RWPE2 (cell line): ENCODE data around the gene NFIL3.

Experiments
- ATAC-seq: fragments of 200-7000 bp; cut with Tn5 transposase; 3 replicates; pipeline ENCODE4 v1.9.1; 2021; ENCODE audit warnings: low read depth
- DNase-seq: peaks from one replicate; pipeline ENCODE4 v3.0.0-alpha.2; 2020; ENCODE audit warnings: low spot score
- H3K27ac ChIP-seq: fragments of 450-650 bp; 2 replicates; pipeline ENCODE4 v1.5.1; 2017; ENCODE audit warnings: mild to moderate bottlenecking; ENCODE audit not compliant: poor library complexity, severe bottlenecking
- H3K27me3 ChIP-seq: fragments of 250-450 bp; sonication (Bioruptor Pico); 2 replicates; pipeline ENCODE4 v1.5.1; 2021; ENCODE audit warnings: mild to moderate bottlenecking, moderate library complexity; ENCODE audit not compliant: insufficient read depth, poor library complexity, severe bottlenecking
- H3K36me3 ChIP-seq: fragments of 250-450 bp; sonication (Bioruptor Pico); 2 replicates; pipeline ENCODE4 v1.5.1; 2020; ENCODE audit warnings: low read depth, mild to moderate bottlenecking, moderate library complexity
- H3K4me1 ChIP-seq: fragments of 250-450 bp; sonication (Bioruptor Pico); 2 replicates; pipeline ENCODE4 v1.5.1; 2021; ENCODE audit warnings: mild to moderate bottlenecking, moderate library complexity; ENCODE audit not compliant: insufficient read depth, poor library complexity, severe bottlenecking
- H3K4me3 ChIP-seq: fragments of 250-450 bp; sonication (Bioruptor Pico); 2 replicates; pipeline ENCODE4 v1.5.1; 2021; ENCODE audit warnings: mild to moderate bottlenecking, moderate library complexity; ENCODE audit not compliant: severe bottlenecking
- H3K9me3 ChIP-seq: fragments of 250-450 bp; sonication (Bioruptor Pico); 2 replicates; pipeline ENCODE4 v1.5.1; 2021; ENCODE audit warnings: mild to moderate bottlenecking, moderate library complexity; ENCODE audit not compliant: severe bottlenecking
- CTCF ChIP-seq: fragments of 450-650 bp; IDR thresholded peaks from one replicate; pipeline ENCODE4 v1.5.1; 2017; ENCODE audit warnings: mild to moderate bottlenecking, moderate library complexity; ENCODE audit not compliant: poor library complexity, severe bottlenecking

The NFIL3 gene

DNA sequence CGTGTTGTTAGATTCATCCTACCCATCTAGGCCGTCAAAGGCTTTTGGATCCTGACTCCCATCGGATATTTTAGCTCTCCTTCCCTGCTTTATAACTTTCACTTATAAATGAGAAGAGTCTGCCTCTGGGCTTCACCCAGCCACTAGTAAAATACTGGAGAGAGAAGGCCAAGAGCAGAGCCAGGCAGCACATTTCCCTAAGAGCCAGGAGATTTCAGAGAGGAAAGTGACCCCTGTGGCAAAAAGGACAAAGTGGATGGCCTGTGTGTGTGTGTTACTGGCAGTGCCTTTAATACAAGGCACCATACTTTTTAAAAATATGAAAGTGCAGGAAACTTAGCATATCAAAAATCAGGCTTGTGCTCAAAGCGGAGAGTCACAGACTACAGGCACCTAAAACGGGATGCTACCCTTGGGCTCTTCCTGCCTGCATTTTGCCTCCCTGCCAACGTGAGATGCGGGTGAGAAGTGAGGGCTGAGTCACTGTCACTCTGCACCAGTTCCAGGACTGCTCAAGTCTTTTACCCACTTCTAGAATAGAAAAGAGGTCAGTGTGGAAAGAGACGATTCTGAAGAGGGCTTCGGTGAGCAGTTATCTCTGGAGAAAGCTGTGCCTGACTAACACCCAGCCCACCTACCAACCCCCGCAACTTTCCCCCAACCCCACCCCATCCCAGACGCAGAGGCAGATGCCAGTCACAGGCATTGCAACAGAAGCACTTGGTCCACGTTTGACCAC is 15.9 kb downstream of the NFIL3 start:
- peaks cover 25% of the 10 kb centered on the region for H3K4me1 ChIP-seq
- TF ChIP-seq CTCF = no peak
- H3K9me3 ChIP-seq = no peaks in the 10 kb centered on the region
- no peak overlapping the region for H3K4me3 ChIP-seq
- no peaks in the 10 kb centered on the region for H3K27me3 ChIP-seq
- H3K27ac ChIP-seq = no peak overlapping the region
- H3K36me3 ChIP-seq = peaks cover 26% of the 10 kb centered on the region
- no peak for ATAC-seq
- no peak for DNase-seq

DNA sequence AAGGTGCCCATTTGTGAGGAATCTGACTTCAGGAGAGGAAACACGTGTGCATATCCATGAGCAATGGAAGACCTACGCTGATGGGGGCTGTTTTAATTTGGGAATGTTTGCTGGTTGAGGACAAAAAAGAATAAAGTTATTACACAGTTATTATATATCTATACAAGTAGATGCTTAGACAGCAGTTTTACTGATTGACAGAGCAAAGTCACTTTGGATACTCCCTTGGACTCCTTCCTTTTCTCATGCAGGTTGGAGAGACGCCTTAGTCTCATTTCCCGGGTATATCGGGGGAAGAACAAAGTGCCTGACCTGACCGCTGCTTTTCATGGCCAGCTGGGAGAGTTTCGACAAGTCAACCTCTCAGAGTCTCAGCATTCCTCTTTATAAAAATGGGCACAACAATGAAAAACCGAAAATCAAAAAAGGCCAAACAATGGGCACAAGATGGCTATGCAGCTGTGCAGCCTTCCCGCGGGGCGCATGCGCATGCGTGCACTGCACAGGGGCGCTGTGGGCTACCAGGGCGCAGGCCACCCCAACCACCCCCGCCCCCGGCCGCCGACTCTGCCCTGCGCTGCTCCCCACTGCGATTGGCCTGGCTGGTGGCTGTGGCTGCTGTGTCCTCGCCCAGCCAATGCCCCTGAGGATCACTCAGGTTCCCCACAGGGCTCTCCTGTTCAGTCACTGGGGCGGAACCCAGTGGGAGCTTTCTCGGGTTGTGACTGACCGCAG is 18.1 kb downstream of the NFIL3 start:
- Histone ChIP-seq H3K27me3 (no peaks in the 10 kb centered on the region), H3K27ac (no peak overlapping the region), H3K36me3 (peaks cover 23% of the 10 kb centered on the region), H3K4me1 (peaks cover 3% of the 10 kb centered on the region), H3K4me3 (no peak overlapping the region), H3K9me3 (no peaks in the 10 kb centered on the region)
- TF ChIP-seq CTCF = no peak
- ATAC-seq (no peak), DNase-seq (no peak)

GRCh38 chr9:91403665-91404543 is 19.7 kb downstream of the NFIL3 start:
- H3K4me3 ChIP-seq = no peak overlapping the region
- TF ChIP-seq CTCF = no peak
- no peak for ATAC-seq
- DNase-seq = no peak
- no peaks in the 10 kb centered on the region for H3K9me3 ChIP-seq
- H3K27me3 ChIP-seq = no peaks in the 10 kb centered on the region
- peaks cover 3% of the 10 kb centered on the region for H3K4me1 ChIP-seq
- peaks cover 7% of the 10 kb centered on the region for H3K36me3 ChIP-seq
- H3K27ac ChIP-seq = no peak overlapping the region

- ATAC-seq = no peak
- no peaks in the 10 kb centered on the region for H3K27me3 ChIP-seq
Observed at GRCh38 chr9:91398926-91399325, 24.7 kb downstream of the NFIL3 start.

More at GRCh38 chr9:91398926-91399325, 24.7 kb downstream of the NFIL3 start:
- no peak for DNase-seq
- Histone ChIP-seq H3K4me3 (no peak overlapping the region), H3K36me3 (no peaks in the 10 kb centered on the region; the same call in 1 of the 2 replicates), H3K4me1 (peaks cover 22% of the 10 kb centered on the region), H3K9me3 (no peaks in the 10 kb centered on the region), H3K27ac (no peak overlapping the region)
- TF ChIP-seq CTCF = no peak
